GM18517 (cell line): Measurements from ENCODE around the gene MMP15.
"Not testable (repeated sequence)": the region's sequence is repeated elsewhere in the genome, so short reads cannot be mapped to it uniquely, and the experiment has no call there.

Experiments
- ATAC-seq: cut with Tn5 transposase; IDR thresholded peaks from one replicate; pipeline ENCODE4 v1.9.1; 2021; ENCODE audit warnings: mild to moderate bottlenecking, moderate library complexity; ENCODE audit not compliant: unreplicated experiment

Gene MMP15

DNA sequence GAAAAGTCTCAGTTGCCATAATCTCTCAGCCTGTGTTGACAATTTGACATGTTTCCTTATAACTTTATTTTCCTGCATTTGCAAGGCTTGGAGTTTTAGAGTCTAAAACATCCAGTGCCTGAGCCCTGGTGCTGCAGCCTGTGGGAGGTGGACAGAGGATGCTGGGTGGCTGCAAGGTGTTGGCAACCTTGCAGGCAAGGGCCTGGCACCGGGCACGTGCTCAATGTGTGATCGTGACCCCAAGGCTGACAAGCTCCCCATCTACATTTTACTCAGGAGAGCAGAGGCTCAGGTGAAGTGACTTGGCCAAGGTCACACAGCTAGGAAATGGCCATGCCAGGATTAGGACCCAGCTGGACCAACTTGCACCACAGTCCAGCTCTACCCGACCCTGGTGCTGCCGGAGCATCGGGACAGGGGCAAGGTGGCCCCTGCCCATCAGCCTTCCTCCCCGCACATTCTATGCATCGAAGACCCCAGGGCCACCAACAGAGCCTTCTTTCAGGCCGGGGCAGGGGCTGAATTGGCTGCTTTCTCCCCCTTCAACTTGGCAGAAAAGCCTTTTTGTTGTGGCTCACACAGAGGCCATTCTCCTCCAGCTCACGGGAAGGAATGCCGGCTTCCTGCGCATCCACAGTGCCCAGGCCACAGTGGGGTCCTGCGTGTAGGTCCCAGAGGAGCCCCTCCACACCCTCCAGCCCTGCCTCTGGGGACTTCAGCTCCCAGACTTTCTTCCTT is 23.1 kb downstream of the MMP15 start:
- ATAC-seq, result no peak

DNA sequence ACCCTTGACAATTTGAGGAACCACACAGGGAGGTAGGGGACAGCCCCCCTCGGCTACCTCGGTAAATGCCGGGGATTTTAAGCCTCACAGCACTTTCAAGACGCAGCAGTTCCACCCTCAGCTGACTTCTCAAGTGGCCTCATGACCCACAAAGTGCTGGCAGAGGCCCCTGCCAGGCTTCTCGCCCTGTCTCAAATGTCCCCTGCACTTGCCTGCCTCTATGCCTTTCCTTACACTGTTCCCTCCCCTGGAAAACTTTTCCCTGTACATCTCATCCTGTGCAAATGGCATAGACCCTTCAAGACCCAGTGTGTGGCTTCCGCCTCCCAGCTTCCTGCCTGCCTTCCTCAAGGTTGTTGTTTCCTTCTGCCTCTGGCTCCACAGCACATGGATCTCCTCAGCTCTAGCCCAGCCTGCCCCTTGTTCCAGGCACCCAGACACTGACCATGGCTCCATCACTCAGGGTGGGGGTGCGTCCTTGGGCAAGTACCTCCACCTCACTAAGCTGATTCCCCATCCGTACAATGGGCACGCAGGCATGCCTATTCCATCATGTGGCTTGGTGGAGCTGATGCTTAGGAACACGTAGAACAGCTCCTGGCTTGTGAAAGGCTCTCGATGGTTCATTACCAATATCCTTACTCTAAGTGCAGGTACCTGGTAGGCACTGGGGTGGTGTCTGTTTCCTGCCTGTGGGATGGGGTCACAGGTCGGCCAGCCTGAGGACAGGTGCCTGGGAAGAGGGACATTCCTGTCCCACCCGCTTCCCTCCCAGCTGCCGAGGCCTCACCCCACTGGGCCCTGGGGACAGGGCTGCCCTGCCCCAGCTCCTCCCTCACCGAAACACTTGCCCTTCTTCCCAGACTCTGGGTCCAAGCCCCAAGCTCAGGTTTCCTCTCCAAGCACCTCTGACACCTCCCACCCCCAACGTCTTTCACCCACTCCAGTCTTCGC is 24.0 kb downstream of the MMP15 start:
- no peak for ATAC-seq

DNA sequence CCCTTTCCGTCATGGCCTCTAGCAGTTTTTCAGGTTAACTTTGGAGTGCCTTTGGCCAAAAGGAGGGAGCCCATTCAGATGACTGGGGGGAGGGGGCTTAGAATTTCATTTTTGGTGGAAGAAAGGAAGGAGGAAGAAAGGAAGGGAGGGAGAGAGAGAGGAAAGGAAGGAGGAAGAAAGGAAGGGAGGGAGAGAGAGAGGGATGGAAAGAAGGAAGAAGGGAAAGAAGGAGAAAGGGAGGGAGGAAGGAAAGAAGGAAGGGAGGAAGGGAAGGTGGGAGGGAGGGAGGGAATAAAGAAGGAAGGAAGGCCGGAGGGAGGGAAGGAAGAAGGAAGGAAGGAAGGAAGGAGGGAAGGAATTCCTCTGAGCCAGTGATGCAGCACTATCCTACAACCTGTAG is 25.7 kb downstream of the MMP15 start:
- no peak for ATAC-seq

DNA sequence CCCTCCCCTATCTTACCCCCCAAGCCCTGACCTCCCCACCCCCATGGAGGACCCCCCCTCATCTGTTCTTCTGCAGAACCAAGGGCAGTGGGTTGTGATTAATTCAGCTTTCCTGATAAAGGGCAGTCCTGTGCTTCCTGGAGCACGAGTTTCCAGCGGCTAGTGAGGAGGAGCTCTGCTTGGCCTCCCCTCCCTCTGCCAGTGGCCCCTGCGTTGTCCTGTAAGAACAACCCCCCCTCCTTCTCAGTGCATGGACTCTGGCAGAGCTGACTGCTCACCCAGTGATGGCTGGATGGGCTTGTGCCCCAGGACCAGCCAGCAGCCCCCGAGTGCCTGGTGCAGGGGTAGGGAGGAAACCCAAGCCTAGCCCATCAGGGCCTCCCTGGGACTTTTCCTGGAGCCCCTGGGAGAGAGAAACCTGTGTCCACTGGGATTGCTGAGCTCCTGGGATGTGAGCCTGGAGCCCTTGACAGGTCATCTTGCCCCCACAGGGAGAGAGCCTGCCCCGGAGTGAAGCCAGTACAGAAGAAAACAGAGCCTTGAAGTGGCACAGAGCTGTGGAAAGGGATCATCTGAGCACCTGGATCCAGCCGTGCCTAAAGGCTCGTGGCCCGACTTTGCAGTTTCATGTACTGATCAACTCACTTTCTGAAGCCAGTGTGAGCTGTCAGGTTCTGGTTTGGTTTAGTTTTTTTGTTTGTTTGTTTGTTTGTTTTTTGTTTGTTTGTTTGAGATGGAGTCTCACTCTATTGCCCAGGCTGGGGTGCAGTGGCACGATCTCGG is 26.5 kb downstream of the MMP15 start:
- no peak for ATAC-seq

DNA sequence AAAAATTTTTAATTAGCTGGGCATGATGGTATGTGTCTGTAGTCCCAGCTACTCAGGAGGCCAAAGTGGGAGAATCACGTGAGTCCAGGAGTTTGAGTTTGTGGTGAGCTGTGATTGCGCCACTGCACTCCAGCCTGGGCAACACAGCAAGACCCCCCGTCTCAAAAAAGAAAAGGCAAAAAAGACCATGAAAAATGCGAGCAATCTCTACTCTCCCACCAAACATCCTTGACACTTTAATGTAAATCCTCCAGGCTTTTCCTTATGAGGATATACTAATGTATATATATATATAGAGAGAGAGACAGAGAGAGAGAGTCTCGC is 28.1 kb downstream of the MMP15 start:
- ATAC-seq, result no peak

DNA sequence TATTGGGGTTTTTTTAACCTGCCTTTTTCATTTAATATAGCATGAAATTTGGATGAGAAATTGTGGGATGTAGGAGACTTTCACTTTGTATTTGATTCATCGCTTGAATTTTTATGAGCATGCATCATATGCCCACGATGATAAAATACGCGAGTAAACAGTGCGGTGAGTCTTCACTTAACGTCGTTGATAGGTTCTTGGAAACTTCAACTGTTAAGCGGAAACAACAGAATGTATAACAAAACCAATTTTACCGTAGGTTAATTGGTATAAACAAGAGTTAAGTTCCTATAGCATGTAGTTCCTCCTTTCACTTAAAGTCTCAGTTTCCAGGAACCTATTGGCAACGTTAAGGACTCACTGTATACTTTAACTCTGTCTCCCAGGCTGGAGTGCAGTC is 28.7 kb downstream of the MMP15 start:
- ATAC-seq, result no peak

DNA sequence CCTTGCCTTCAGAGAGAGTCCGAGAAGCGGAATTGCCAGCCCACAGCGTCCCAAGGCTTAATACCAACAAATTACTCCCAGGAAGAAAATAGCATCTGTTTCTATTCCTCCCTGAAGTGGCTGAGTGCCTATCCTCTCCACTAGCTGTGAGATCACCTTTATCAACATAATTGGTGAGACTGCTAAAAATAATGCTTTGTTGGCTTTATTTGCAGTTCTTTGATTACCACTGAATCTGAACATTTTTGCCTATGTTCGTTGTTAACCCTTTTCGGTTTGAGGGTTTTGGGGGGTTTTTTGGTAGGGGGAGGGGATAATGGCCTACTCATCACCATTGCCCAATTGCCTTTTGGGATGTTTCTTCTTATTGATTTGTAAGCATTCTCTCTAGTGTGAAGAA is 31.0 kb downstream of the MMP15 start:
- no peak for ATAC-seq

DNA sequence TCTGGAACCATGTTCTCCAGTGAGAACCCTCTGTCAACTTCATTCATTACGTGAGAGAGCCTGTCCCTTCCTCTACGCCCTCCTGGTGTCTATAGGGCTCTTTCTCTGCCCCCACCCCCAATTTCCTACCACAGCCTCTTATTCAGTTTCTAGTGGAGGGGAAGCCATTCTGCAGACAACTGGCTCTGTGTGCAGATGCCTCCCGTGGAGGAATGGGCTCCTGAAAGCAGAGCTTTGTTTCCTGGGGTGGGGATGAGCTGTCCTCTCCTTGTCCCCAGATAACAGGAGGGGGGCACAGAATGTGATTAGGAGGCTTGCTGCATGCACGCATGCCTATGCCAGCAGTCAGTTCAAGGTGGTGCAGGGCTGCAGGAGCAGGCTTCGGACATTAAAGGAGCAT is 31.6 kb downstream of the MMP15 start:
- no peak for ATAC-seq

DNA sequence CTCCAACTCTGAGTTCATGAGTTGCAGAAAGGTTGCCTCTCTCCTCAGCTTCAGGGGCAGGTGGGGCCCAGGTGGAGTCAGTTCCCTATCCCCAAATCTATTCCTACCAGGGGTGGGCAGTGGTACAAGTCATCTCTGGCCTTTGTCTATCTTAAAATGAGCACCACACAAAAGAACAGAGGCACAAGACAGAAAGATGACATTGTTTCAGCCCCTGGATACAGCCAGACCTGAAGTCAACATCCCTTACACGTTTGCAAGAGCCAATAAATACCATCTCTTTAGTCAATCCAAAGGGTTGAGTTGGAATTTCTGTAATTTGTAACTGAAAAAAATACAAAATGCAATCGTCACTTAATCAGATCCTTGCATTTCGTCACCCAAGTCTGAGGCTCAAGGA is 32.2 kb downstream of the MMP15 start:
- no peak for ATAC-seq

DNA sequence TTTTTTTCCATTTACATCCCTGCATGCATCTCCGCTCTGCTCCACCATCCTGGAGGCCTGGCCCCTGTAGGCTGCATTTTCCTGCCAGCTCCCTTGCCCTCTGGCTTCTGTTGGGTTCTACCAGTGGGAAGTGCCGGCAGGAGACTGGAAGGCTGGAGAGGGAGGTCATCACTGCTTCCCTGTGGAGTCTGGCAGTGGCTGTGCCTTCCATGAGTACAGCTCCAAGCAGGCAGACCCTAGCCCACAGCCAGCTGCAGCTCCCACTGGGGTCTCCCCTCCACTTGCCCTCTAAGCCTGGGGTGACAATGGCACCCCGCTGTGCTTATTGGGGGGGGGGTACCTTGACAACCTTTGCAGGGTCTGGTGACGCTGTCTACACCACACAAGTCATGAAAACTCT is 37.3 kb downstream of the MMP15 start:
- ATAC-seq, result no peak

DNA sequence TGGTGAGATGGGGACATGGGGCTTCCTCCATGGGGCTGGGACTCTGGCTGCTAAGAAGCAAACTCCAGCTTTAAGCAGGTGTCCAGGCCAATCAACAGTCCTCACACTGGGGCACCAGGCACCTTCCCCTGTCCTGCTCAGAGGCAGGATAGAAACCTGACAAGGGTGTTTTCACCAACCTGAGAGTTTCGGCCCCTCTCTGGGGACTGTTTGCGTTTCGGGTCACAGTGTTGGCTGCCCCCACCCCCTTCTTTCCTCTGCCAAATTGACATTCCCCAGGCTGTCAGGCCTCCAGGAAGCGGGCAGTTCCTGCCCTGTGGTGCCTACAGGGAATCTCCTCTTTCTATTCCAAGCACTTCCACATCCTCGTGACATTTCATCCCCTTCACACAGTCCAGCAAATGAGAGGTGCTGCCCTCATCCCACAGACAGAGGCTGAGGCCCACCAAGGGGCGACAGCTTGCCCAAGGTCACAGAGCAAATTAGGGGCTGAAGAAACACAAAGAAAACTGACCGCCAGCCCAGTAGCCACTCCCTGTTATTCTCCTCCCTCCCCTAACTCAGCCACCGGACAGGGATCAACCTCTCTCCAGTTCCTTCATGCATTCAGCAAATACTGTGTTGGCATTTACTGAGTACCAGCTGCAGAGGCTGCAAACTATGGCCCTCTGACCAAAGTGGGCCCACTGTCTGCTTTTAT is 38.0 kb downstream of the MMP15 start:
- ATAC-seq, result no peak

DNA sequence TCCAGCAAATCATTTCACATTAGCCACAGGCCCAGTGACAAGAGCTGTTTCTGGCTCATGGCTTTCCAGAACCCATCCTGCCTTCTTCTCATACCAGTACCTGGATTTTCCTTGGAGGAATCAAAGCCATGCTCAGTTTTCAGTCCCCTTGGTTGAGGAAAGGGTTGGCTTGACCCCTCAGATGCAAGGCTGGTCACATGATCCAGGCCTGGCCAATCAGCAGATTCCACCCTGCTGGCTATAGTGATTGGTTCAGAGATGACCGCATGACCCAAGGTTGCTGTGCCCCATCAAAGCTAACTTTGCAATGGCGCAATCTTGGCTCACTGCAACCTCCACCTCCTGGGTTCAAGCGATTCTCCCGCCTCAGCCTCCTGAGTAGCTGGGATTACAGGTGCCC is 45.0 kb downstream of the MMP15 start:
- no peak for ATAC-seq

DNA sequence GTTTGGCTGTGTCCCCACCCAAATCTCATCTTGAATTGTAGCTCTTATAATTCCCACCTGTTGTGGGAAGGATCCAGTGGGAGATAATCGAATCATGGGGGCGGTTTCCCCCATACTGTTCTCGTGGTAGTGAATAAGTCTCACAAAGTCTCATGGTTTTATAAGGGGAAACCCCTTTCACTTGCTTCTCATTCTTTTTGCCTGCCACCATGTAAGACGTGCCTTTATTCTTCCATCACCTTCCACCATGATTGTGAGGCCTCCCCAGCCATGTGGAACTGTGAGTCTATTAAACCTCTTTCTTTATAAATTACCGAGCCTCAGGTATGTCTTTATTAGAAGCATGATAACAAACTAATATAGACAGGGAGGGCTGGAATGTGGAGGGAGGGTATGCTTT is 46.6 kb downstream of the MMP15 start:
- not testable (repeated sequence) for ATAC-seq

DNA sequence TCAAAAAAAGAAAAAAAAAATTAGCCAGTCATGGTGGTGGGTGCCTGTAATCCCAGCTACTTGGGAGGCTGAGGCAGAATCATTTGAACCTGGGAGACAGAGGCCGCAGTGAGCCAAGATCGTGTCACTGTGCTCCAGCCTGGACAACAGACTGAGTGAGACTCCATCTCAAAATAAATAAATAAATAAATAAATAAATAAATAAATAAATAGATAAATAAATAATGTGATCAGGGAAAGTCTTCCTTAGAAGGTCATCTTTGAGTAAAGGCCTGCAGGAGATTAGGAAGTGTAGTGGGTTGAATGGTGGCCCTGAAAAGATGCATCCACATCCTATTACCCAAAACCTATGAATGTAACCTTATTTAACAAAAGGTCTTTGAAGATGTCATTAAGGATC is 47.5 kb downstream of the MMP15 start:
- not testable (repeated sequence) for ATAC-seq

DNA sequence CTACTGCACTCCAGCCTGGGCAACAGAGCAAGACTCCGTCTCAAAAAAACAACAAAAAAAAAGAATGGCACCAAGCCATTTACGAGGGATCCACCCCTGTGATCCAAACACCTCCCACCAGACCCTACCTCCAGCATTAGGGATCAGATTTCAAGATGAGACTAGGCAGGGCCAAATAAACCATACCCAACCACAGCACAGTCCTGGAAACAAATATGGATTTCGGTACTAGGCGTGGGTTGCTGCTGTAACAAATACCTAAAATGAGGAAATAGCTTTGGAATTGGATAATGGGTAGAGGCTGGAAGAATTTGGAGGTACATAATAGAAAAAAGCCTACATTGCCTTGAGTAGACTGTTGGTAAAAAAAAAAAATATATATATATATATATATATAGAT is 49.1 kb downstream of the MMP15 start:
- ATAC-seq, result no peak

DNA sequence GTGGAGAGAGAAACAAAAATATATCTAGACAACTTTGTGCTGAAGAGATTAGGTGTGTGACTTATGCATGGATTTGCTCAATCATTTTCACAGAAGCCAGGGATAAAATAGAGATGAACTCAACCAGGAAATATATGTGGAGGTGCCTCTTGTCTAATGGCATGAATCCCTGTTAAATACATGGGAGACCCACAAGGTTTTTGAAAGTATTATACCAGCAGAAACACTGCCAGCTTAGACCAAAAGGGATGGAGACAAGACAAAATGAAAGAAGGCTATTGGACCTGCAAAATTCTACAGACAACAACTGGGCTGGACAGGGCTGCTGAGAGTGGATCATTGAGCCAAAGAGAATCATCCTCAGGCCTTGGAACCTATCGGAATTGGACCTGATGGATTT is 51.0 kb downstream of the MMP15 start:
- ATAC-seq, result no peak

DNA sequence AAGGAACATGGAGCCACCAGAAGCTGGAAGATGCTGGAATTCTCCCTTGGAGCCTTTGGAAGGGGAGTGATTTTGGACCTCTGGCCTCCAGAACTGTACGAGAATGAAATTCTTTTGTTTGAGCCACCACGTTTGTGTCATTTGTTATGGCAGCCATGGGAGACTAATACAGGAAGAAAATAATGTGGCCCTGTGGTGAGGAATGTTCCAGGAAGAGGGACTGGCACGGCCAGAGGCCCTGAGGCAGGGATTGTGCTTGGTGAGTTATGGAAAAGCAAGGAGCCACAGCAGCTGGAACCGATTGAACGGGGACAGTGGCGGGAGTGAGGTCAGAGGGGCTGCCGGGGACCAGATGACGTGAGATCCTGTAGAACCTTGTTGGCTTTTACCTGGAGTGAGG is 52.2 kb downstream of the MMP15 start:
- no peak for ATAC-seq

DNA sequence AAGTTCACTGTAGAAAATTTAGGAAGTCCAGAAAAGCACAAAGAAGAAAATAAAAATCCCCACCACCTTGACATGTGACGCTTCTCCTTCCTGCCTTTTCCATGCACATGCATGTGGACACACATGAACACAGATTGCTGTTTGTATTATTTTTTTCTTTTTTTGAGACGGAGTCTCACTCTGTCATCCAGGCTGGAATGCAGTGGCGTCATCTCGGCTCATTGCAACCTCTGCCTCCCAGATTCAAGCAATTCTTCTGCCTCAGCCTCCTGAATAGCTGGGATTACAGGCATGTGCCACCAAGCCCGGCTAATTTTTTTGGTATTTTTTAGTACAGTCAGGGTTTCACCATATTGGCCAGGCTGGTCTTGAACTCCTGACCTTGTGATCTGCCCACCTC is 55.1 kb downstream of the MMP15 start:
- not testable (repeated sequence) for ATAC-seq

DNA sequence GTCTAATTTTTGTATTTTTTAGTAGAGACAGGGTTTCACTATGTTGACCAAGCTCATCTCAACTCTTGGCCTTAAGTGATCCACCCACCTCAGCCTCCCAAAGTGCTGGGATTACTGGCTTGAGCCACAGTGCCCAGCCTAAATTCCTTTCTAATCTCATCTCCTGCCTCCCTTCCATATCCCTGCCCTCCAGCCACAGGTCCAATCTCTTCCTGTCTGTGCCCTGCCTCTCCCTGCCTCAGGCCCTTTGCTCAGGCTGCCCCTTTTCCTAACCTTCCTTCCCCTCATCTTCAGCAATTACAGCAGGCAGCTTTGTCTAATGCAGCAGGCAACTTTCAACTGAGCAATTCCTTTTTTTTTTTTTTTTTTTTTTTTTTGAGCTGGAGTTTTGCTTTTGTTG is 56.8 kb downstream of the MMP15 start:
- ATAC-seq, result no peak

DNA sequence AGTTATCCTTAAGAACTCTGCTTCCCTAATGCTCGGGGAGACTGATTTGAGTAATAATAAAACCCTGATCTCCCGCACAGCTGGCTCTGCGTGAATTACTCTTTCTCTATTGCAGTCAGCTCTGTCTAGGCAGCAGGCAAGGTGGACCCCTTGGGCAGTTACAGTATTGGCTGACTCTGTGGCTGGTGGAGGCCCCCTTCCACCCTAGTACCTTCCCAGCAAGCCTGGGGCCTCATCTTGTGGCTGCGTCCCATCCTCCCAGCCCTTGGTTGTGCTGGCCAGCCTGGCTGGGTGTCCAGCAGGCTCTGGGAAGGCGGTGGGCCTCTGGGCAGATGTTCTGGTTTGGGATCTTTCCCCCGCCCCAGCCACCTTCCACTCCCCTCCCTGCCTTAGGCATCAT is 59.1 kb downstream of the MMP15 start:
- no peak for ATAC-seq

DNA sequence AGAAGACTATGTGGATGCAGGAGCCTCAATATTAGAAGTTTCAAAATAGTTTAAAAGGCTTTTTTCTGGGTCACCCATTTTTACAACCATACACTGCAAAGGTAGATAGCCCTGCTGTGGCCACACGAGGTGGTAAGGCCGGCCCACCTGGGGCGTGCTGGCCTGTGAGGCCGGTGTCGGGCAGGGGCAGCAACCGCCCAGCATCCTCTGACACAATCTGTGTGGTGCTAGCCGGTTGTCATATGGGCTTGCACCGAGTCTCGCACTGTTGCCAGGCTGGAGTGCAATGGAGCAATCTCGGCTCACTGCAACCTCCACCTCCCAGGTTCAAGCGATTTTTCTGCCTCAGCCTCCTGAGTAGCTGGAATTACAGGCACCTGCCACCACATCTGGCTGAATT is 59.6 kb downstream of the MMP15 start:
- no peak for ATAC-seq
